CD4-positive, alpha-beta T cell treated with Interleukin-10 for 1 hour (primary cell): ENCODE results near the gene MTMR1.

Experiments used
- DNase-seq: peaks from one replicate; pipeline ENCODE4 v3.0.0-alpha.2; 2020

The MTMR1 gene

GRCh38 chrX:150697641-150698040 lies 4.4 kb downstream of the MTMR1 start:
- no peak for DNase-seq

GRCh38 chrX:150698981-150699380 lies 5.8 kb downstream of the MTMR1 start:
- DNase-seq: no peak

GRCh38 chrX:150700107-150700506 lies 6.9 kb downstream of the MTMR1 start:
- DNase-seq: no peak

- no peak for DNase-seq
These were observed 8.2 kb downstream of the MTMR1 start for GRCh38 chrX:150701377-150701776.

GRCh38 chrX:150702966-150703694 lies 9.9 kb downstream of the MTMR1 start:
- no peak for DNase-seq

- no peak for DNase-seq
These were observed 10.4 kb downstream of the MTMR1 start for GRCh38 chrX:150703695-150703974.

GRCh38 chrX:150704030-150704613 lies 10.9 kb downstream of the MTMR1 start:
- no peak for DNase-seq

- no peak for DNase-seq
These were observed 19.4 kb downstream of the MTMR1 start for GRCh38 chrX:150712619-150713018.

- DNase-seq: no peak
These were observed 22.0 kb downstream of the MTMR1 start for GRCh38 chrX:150715184-150715583.

- no peak for DNase-seq
These were observed 26.4 kb downstream of the MTMR1 start for GRCh38 chrX:150719621-150720020.

GRCh38 chrX:150729956-150730355 lies 36.8 kb downstream of the MTMR1 start:
- no peak for DNase-seq

GRCh38 chrX:150730719-150731118 lies 37.5 kb downstream of the MTMR1 start:
- DNase-seq: no peak

- no peak for DNase-seq
These were observed 38.6 kb downstream of the MTMR1 start for GRCh38 chrX:150731795-150732194.

GRCh38 chrX:150736475-150736874 lies 43.3 kb downstream of the MTMR1 start:
- no peak for DNase-seq

GRCh38 chrX:150752124-150752523 lies 58.9 kb downstream of the MTMR1 start:
- DNase-seq: no peak

GRCh38 chrX:150753357-150753756 lies 60.2 kb downstream of the MTMR1 start:
- no peak for DNase-seq

- DNase-seq: no peak
These were observed 60.8 kb downstream of the MTMR1 start for GRCh38 chrX:150753968-150754367.

GRCh38 chrX:150757371-150757770 lies 64.2 kb downstream of the MTMR1 start:
- DNase-seq: no peak

- DNase-seq: no peak
These were observed 66.6 kb downstream of the MTMR1 start for GRCh38 chrX:150759568-150760416.

- DNase-seq: no peak
These were observed 68.1 kb downstream of the MTMR1 start for GRCh38 chrX:150761176-150761818.

- DNase-seq: no peak
These were observed 68.6 kb downstream of the MTMR1 start for GRCh38 chrX:150761819-150762216.

- DNase-seq: no peak
These were observed 69.3 kb downstream of the MTMR1 start for GRCh38 chrX:150762258-150763165.
